Gastroesophageal sphincter (tissue), 3 donors: Measurements from ENCODE around the gene KLRC3.

Experiments
- CTCF ChIP-seq, 4 experiments: fragments of 200-600 bp in 2 of 4; fragments of 450-650 bp in 2 of 4; sonication (generic) in 1 of 4; IDR thresholded peaks; one replicate each; pipeline ENCODE4 v1.5.1; 2017 to 2019; ENCODE audit warnings: antibody characterized with exemption in 4 of 4, mild to moderate bottlenecking in 2 of 4, moderate library complexity in 2 of 4
- EP300 ChIP-seq: sonication (generic); formaldehyde crosslinking; IDR thresholded peaks from one replicate; pipeline ENCODE4 v1.6.1; 2017; ENCODE audit warnings: antibody characterized with exemption, mild to moderate bottlenecking
- POLR2AphosphoS5 ChIP-seq: sonication (generic); formaldehyde crosslinking; IDR thresholded peaks from one replicate; pipeline ENCODE4 v1.6.1; 2017; ENCODE audit warnings: antibody characterized with exemption

DNA sequence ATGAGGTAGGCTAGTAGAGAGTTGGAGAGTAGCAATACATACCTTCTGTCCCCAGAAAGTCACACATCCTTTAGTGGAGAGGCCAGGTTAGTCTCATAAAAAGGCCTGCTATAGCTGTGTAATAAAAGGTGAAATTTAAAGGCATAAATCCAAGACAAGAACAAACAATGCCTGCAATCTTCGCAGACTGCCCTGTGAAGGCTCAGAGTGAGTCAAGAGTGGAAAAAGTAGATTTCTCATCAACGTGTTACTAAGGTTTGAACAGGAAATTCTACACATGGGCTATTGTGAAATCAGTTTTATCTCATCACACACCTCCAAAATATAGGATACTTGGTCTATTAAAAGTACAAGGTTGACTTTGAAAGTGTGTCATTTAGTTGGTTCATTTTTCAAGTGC lies 32.8 kb upstream of the KLRC3 start, which contains the start of gene KLRC1:
- no peak for TF ChIP-seq CTCF (IDR thresholded peaks at IDR 0.05)
- TF ChIP-seq EP300 = no peak
- no peak for TF ChIP-seq POLR2AphosphoS5
